Esophagus squamous epithelium (tissue), 5 donors: ENCODE results near the gene FHL2. TPM values are rescaled to one million over a fixed set of nuclear protein-coding genes. Genes with fewer than 3 reads are reported as not detected.

Source experiments
- DNase-seq: peaks from one replicate; lab custom pipeline; 2025; lab: John Stamatoyannopoulos, UW
- H3K27ac ChIP-seq, 4 donors: fragments of 200-600 bp; sonication (generic); one replicate each; pipeline ENCODE4 v1.5.1; 2016 to 2019; ENCODE audit warnings: mild to moderate bottlenecking in 1 of 4
- H3K27me3 ChIP-seq, 4 donors: fragments of 200-600 bp; sonication (generic); 1 replicate in 3 of 4; 2 replicates in 1 of 4; pipeline versions ENCODE4 v1.5.1 to v1.6.0; 2017 to 2021; ENCODE audit warnings: antibody characterized with exemption in 1 of 4
- H3K36me3 ChIP-seq, 3 donors: fragments of 200-600 bp; sonication (generic); one replicate each; pipeline ENCODE4 v1.5.1; 2016 to 2019
- H3K4me1 ChIP-seq, 3 donors: fragments of 200-600 bp; sonication (generic); one replicate each; pipeline ENCODE4 v1.5.1; 2017 to 2019
- H3K4me3 ChIP-seq, 4 donors: fragments of 200-600 bp; sonication (generic); 1 replicate in 3 of 4; 2 replicates in 1 of 4; pipeline ENCODE4 v1.5.1; 2016 to 2019; ENCODE audit warnings: mild to moderate bottlenecking in 2 of 4, moderate library complexity in 1 of 4
- H3K9me3 ChIP-seq, 3 donors: fragments of 200-600 bp; sonication (generic); one replicate each; pipeline ENCODE4 v1.5.1; 2016 to 2019
- CTCF ChIP-seq, 6 experiments: fragments of 450-650 bp in 4 of 6; fragments of 200-600 bp in 2 of 6; sonication (generic) in 2 of 6; IDR thresholded peaks; one replicate each; pipeline ENCODE4 v1.5.1; 2016 to 2019; ENCODE audit warnings: antibody characterized with exemption in 6 of 6, mild to moderate bottlenecking in 4 of 6, moderate library complexity in 4 of 6
- POLR2A ChIP-seq, 4 donors: fragments of 450-650 bp; IDR thresholded peaks; one replicate each; pipeline ENCODE4 v1.6.1; 2017; ENCODE audit warnings: antibody characterized with exemption in 4 of 4, mild to moderate bottlenecking in 4 of 4, moderate library complexity in 3 of 4
- WGBS, 2 donors: methylation state at CpG; one replicate each; pipeline ENCODE4 v1.1.5; 2018; 5-methylcytosine and 5-hydroxymethylcytosine counted together
- intact Hi-C: fragments of 100-400 bp; cut with DNase I; formaldehyde crosslinking; loops from one replicate; pipeline ENCODE4 v1.15.0; 2022
- total RNA-seq, 4 donors: library from RNA; depleted of rRNA; stranded (reverse); fragments of >200 nt; gene quantifications; one replicate each; pipeline ENCODE4 v1.1.0, GENCODE V29; 2016
- donor health status: DM: yes; HTN: yes; CAD: no.

FHL2 gene
- total RNA-seq, 4 donors from 2014 or later = 46.1 to 89.1 (median 54.7) TPM

GRCh38 chr2:105315314-105315713 lies 83.5 kb downstream of the FHL2 start:
- no peaks in the 10 kb centered on the region for H3K9me3 ChIP-seq
- no peaks in the 10 kb centered on the region for H3K36me3 ChIP-seq
- no peak for DNase-seq
- intact Hi-C loops = no loop called here
- no peak overlapping the region for H3K27ac ChIP-seq
- WGBS, 2 donors = 63 to 71% methylated on average over 3 of the region's 3 CpGs
- peaks cover 0 to 9% (median 1%) of the 10 kb centered on the region in 3 donors for H3K4me1 ChIP-seq
- TF ChIP-seq POLR2A (IDR thresholded peaks at IDR 0.05) (no peak), CTCF (IDR thresholded peaks at IDR 0.05) (no peak)
- no peaks in the 10 kb centered on the region for H3K27me3 ChIP-seq
- H3K4me3 ChIP-seq = no peak overlapping the region

GRCh38 chr2:105313877-105314276 lies 85.0 kb downstream of the FHL2 start:
- no peak overlapping the region for H3K27ac ChIP-seq
- intact Hi-C loops = no loop called here
- no peaks in the 10 kb centered on the region for H3K9me3 ChIP-seq
- TF ChIP-seq POLR2A (IDR thresholded peaks at IDR 0.05) (no peak), CTCF (IDR thresholded peaks at IDR 0.05) (no peak)
- peaks cover 0 to 3% (median 0%) of the 10 kb centered on the region in 3 donors for H3K4me1 ChIP-seq
- H3K4me3 ChIP-seq = no peak overlapping the region
- H3K27me3 ChIP-seq = no peaks in the 10 kb centered on the region
- no peak for DNase-seq
- H3K36me3 ChIP-seq = peaks cover 0 to 4% (median 0%) of the 10 kb centered on the region in 3 donors

Other genes starting within 250 kb of the FHL2 start
- gene GPR45, start 157.3 kb downstream of the FHL2 start, total RNA-seq = not detected
- 10 to 100 TPM; 11.7 to 24.6 (median 15.6) TPM for gene TGFBRAP1, start 69.3 kb downstream of the FHL2 start, total RNA-seq
- 10 to 100 TPM in 3 of 4 donors, 1 to 10 TPM in 1; 9.3 to 19.8 (median 12.4) TPM for gene C2orf49, start 61.5 kb downstream of the FHL2 start, total RNA-seq